ENCODE measurements around the gene CDC42. TPM values are rescaled to one million over a fixed set of nuclear protein-coding genes. Genes with fewer than 3 reads are reported as not detected.

The CDC42 gene
- total RNA-seq, 1 experiment from 2014 or later: 217 TPM

DNA sequence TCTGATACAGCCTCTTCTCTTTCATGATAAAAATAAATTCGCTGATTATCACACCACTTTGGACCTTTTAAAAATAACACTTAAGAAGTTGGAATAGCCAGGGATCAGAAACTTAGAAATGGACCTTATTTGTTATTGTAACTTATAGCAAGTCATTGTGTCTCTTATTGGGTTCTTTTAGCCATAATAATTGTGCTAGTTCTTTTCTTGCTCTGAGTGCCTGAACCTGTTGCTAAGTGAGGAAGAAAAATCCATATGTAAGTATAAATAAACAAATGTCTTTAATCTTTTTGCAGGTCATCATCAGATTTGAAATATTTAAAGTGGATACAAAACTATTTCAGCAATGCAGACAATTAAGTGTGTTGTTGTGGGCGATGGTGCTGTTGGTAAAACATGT, 25.6 kb downstream of the CDC42 start (continued):
- no peak for TF ChIP-seq CTCF (IDR thresholded peaks at IDR 0.05 in 2 of 3, conservative IDR thresholded peaks at IDR 0.05 in 1 of 3; ENCODE audit: borderline replicate concordance in 1 of 3, insufficient read depth in 1 of 3, low read depth in 2 of 3, low read length in 2 of 3)
- no peak for TF ChIP-seq YY1 (IDR thresholded peaks at IDR 0.05; ENCODE audit: extremely low read depth, insufficient replicate concordance, low read depth, low read length)

DNA sequence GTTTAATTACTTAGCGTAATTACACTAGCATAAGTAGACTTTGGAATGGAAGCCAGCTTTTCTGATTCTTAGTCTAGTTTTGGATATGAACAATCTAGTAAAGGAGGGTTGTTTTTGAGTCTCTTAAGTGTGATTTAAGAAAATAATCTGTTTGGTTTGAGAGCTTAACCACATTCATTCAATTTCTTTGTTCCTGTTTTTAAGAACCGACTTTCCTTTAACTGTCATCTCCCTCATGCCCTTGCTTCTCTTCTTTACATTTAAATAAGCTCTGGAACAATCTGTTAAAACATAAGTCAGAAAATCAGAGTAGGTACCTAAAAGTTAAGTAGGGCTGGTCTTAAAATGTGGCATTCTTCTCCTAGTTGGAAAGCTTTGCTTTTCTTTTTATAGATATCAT, 27.7 kb downstream of the CDC42 start:
- Histone ChIP-seq H3K36me3 (ENCODE audit: control insufficient read depth in 1 of 2, insufficient read depth in 2 of 2, low read length in 2 of 2) (peaks cover 21 to 31% of the 10 kb centered on the region in 2 experiments), H3K4me2 (ENCODE audit: low read length) (no peak overlapping the region)
- no peak for ATAC-seq

More for the DNA sequence above, 27.7 kb downstream of the CDC42 start:
- Histone ChIP-seq H3K4me1 (ENCODE audit: control insufficient read depth in 1 of 2, insufficient read depth in 2 of 2, low read length in 2 of 2) (no peaks in the 10 kb centered on the region), H3K27ac (ENCODE audit: low read depth, low read length) (no peak overlapping the region), H3K4me3 (replicated peaks in 1 of 2; ENCODE audit: low read depth in 1 of 2, low read length in 2 of 2) (no peak overlapping the region), H2AFZ (ENCODE audit: low read depth, low read length, poor library complexity, severe bottlenecking) (no peak overlapping the region), H3K27me3 (ENCODE audit: insufficient read depth, low read length) (no peaks in the 10 kb centered on the region), H3K9ac (ENCODE audit: low read length) (no peak overlapping the region), H3K9me3 (ENCODE audit: control insufficient read depth in 1 of 2, insufficient read depth in 1 of 2, low read depth in 1 of 2, low read length in 2 of 2) (no peaks in the 10 kb centered on the region), H3K79me2 (ENCODE audit: insufficient read depth, low read length) (peaks cover 100% of the 10 kb centered on the region), H3K9me2 (ENCODE audit: insufficient read depth) (no peaks in the 10 kb centered on the region), H4K20me1 (ENCODE audit: insufficient read depth) (peaks cover 19% of the 10 kb centered on the region)
- ChIA-PET CTCF (no interaction called here), RAD21 (ENCODE audit: low non-redundant PET in 1 of 2, low total read pairs in 2 of 2, uncharacterized antibody in 2 of 2, unreplicated experiment in 2 of 2) (no interaction called here), POLR2A (interaction anchor here (0.9 kb wide), 1 partner anchor 25 kb away, joined by 3 read pairs; no protein-coding TSS in a partner anchor)
- no TSS peak for BruUV-seq (replicated peaks)
- intact Hi-C loops (cut with micrococcal nuclease): no loop called here
- DNase-seq (ENCODE audit: low read depth, low spot score): no peak
- TF ChIP-seq ELF1 (IDR thresholded peaks at IDR 0.05; ENCODE audit: borderline replicate concordance, low read depth): no peak
- TF ChIP-seq EZH2 (IDR thresholded peaks at IDR 0.05): no peak
- TF ChIP-seq, protein P1, sequence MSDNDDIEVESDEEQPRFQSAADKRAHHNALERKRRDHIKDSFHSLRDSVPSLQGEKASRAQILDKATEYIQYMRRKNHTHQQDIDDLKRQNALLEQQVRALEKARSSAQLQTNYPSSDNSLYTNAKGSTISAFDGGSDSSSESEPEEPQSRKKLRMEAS (IDR thresholded peaks at IDR 0.05): no peak
- TF ChIP-seq, protein P2, sequence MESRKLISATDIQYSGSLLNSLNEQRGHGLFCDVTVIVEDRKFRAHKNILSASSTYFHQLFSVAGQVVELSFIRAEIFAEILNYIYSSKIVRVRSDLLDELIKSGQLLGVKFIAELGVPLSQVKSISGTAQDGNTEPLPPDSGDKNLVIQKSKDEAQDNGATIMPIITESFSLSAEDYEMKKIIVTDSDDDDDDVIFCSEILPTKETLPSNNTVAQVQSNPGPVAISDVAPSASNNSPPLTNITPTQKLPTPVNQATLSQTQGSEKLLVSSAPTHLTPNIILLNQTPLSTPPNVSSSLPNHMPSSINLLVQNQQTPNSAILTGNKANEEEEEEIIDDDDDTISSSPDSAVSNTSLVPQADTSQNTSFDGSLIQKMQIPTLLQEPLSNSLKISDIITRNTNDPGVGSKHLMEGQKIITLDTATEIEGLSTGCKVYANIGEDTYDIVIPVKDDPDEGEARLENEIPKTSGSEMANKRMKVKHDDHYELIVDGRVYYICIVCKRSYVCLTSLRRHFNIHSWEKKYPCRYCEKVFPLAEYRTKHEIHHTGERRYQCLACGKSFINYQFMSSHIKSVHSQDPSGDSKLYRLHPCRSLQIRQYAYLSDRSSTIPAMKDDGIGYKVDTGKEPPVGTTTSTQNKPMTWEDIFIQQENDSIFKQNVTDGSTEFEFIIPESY (IDR thresholded peaks at IDR 0.05; ENCODE audit: extremely low read depth, insufficient replicate concordance, low read length): no peak
